GM18502 (cell line): ENCODE measurements around the gene MAP7D2.
"Not testable (repeated sequence)": the region's sequence is repeated elsewhere in the genome, so short reads cannot be mapped to it uniquely, and the experiment has no call there.

Source experiments
- ATAC-seq: cut with Tn5 transposase; IDR thresholded peaks from one replicate; pipeline ENCODE4 v1.9.1; 2021; ENCODE audit warnings: mild to moderate bottlenecking; ENCODE audit not compliant: unreplicated experiment, poor library complexity

The MAP7D2 gene

DNA sequence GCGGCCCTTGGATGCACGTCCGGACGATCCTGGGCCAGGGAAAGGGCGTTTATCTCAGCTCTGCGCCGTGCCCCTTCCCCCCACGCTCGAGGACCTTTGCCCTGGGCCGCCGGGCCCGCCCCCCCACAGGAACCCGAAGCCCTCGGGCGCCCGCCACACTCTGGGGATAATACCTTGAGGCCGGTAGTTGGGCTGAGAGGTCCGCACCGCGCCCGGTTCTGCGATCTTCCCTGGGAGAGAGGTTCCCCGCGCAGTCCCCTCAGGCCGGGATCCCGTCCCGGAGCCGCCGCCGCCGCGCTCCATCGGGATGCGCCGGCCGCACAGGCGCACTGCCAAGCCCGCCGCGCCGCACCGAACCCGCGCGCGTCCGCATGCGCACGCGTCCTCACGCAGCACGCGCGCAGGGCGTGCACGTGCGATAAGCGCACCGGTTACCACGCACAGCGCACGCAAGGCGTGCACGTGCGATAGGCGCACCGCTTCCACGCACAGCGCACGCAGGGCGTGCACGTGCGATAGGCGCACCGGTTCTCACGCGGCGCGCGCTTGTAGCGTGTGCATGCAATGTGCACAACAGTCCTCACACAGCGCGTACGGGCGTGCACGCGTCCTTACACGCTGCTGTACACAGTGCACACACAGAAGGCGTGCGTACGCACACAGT, at the start of gene MAP7D2:
MAP7D2 (minus strand) TSS at position 331 of the 664 bp plus-strand sequence; CDS start at position 303, 28 bp downstream.
- no peak for ATAC-seq

DNA sequence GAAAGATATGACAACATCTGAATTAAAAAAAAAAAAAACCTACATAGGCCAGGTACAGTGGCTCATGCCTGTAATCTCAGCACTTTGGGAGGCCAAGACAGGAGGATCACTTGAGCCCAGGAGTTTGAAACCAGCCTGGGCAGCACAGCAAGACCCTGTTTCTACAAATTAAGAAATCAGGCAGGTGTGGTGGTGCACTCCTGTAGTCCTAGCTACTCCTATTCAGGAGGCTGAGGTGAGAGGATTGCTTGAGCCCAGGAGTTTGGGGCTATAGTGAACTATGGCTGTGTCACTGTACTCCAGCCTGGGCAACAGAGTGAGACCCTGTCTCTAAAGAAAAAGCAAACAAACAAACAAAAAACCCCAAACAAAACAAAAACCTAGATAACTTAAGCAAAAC, 45.8 kb upstream of the MAP7D2 start:
- not testable (repeated sequence) for ATAC-seq

DNA sequence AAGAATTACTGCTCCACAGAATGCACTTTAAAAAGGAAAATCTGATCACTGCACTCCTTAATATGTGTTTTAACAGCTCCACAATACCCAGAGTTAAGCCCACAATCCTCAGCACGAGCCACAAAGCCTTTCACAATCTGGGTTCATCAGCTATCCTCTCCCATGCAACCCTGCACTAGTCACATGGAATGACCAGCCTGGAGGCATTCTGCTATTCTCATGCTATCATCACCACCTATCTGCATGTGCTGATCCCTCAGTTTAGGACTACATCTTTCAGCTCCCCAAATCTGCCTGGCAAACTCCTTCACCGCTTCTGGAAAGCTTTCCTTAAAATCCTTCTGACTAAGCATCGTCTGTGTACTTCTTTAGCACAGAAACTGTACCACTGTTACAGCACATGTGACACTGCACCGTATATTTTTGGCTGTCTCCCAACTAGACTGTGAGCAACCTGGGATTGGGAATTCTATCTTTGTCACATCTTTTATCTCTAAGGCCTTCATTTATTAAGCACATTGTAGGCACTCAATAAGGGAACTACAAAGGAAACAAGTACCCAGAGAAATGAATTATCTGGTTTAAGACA, 43.2 kb upstream of the MAP7D2 start:
- ATAC-seq: no peak

DNA sequence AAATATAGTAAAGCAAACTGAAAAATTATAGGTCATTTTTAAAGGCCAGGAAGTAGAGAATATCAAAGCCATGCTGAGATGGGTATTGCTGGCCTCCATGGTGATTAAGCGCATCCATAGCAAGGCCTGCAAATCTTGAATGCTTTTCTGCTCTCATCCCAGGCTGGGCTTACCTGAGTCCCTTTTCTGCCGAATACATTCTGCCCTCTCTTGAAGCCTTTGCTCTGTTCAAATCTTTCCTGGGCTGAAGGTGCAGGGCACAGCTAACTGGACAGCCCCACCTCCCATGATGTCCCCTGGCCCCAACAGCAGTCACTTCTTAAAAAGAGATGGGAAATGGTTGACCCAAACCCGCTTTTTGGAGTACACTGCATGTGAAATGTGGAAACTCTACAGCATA, 35.0 kb upstream of the MAP7D2 start:
- ATAC-seq: no peak

DNA sequence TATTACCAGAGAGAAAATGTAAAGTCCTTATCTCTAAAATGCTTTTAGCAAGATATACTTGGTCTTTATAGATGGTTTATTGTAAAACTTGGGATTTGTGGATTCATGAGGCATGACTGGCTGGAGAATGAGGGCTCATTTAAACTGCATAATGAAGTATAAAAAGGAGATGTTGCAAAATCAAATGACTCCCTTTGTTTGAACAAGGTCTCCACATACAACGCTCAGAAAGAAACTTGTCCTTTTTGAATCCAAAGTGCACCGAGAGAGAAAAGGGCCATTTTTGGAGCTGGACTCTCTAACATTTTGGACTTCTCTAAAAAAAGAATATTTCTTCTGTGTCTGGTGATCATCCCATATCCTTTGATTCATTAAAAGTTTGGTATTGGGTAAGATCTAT, 32.6 kb upstream of the MAP7D2 start:
- no peak for ATAC-seq

DNA sequence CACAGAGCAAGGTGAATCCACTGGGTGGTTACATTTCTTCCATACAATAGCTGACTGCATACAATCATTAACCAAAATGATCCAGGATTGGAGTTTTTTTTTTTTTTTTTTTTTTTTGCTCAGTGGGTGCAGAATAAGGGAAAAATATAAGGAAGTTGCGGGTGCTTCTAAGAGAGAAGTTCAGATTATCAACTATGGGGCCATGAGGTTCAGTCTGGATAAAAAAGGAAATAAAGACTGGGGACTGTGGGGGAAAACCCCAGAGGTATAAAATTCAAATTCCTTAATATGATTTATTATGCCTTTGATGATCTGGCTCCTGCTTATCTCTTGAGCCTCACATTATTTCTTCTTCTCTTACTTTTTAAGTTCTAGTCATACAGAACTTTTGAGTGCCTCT, 30.9 kb upstream of the MAP7D2 start:
- ATAC-seq: no peak

DNA sequence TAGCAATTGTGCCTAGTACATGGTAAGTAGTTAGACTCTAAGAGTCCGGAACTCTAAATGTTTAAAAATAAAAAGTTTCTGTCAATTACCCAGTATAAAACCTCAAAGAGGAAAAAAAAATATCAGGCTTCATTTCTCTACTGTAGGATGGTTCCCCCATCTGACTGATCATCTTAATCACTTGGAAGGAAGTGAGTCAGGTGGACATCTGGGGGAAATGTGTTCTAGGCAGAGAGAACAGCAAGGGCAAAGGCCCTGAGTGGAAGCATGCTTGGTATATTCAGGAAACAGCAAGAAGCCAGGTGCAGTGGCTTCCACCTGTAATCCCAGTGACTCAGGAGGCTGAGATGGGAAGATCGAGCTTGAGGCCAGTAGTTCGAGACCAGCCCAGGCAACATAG, 27.8 kb upstream of the MAP7D2 start:
- no peak for ATAC-seq

DNA sequence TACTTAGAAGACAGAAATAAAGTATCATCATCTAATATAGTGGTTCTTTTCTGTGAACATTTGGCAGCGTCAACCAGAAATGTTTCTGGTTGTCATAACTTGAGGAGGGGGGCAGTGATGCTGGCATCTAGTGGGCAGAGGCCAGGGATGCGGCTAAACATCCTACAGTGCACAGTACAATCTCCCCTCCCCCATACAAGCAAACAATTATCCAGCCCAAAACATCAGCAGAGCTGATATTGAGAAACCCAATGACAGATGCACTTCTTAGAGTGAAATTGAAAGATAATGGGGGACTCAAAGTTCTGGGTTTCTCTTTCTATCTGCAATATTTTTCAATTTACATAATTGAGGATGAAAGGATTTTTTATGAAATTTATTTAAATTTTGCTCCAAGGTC, 26.9 kb upstream of the MAP7D2 start:
- ATAC-seq: no peak

DNA sequence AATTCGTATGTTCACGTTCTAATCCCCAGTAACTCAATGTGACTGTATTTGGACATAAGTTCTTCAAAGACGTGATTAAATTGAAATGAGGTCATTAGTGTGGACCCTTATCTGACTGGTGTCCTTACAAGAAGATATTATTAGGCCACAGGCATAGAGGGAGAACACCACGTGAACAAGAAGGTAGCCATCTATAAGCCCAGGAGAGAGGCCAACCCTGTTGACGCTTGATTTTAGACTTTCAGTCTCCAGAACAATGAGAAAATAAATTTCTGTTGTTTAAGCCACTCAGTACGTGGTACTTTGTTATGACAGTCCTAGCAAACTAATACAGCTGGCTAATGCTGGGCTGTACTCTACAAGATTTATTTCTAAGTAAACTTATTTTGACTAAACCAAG, 26.4 kb upstream of the MAP7D2 start:
- ATAC-seq: no peak

DNA sequence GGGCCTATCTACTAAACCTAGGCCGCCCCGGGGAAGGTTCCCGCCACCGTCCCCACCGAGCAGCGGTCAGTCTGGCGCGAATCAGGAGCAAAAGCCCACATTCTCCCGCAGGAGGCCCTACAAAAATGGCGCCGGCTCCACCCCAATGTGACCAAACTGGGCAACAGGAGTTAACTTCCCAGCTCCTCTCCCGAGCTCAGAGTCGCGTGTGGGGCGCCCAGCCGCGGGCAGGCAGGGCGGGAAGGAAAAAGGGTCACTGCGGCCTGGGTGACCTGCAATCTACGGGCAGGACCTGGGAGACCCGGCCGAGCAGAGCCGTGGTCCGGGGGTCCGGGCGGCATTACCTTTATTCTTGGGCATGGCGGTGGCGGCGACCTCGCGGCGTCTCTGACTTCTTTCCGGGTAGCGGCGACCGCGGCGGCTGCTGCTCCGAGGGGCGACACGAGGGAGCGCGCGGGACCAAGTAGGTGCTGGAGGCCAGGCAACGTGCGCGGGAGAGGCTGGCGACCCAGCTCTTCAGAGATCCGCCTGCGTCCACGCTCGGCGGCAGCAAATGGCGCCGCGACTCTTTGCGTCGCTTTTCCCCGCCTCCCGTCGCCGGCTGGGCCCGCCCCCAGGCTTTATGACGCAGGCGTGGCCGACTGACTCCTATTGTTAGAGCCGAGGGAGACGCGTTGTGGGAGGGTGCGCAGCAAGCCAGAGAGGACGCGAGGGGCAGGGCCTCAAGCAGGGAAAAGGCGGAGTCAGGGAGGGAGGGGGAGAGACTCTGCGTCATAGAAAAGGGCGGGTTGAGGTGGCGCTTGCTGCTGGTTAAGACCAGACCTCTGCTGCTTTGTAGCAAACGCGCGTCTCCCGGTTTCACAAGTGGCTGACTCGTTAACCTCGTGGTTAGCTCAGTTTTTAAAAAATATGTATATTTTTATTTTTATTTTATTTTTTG, 24.8 kb upstream of the MAP7D2 start, which contains the start of gene EIF1AX:
EIF1AX (minus strand) TSS at position 558 of the 940 bp plus-strand sequence; CDS start at position 360, 198 bp downstream.
- ATAC-seq: peak; percentile 99

DNA sequence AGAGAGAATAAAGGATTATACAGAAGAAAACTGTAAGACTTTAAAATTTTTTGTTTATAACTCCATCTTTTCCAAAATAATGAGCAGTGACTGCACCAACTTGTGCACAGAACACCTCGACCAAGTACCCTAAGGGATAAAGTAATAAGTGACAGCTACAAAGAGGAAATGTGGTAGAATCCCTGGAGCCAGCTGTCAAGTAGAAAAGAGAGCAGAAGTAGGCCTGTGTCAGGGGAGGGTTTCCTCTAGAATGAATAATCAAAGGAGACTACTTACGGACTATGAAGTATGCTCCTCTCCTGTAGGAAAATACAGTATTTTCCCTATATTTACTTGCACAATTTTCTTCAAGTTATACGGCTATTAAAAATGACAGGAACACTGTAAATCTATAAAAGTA, 23.7 kb upstream of the MAP7D2 start:
- ATAC-seq: no peak

DNA sequence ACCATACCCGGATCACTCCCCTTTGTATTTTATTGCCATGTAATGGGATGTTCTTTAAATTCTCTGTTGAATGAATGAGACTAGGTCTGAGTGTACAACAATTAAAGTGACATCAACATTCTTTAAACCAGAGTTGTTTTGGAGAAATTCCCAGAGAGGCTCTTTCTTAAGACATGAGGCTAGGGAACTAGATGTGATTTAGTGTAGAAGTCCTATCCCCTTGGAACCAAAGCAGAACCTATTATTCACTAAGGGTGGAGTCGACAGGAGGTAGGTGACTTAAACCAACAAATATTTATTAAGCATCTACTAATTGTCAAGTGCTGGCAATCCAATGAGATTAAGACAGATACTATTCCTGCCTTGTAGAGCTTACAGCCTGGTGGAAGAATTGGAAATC, 23.3 kb upstream of the MAP7D2 start:
- ATAC-seq: no peak

DNA sequence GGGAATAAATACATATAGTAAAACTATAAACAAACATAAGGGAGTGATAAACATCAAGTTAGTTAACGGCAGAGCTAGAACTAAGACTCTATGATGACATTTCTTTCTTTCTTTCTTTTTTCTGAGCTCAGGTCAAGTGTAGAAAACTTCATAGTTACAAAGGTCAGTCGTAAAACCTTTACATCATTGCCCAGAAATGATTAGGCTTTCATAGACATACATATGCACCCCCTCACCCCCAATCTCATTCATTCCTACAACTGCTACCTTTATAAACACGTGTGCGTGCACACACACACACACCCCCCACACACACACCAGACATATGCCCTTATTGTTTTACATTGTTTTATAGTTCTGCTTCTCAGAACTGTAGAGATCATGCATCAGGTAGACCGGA, 19.2 kb upstream of the MAP7D2 start:
- ATAC-seq: no peak

DNA sequence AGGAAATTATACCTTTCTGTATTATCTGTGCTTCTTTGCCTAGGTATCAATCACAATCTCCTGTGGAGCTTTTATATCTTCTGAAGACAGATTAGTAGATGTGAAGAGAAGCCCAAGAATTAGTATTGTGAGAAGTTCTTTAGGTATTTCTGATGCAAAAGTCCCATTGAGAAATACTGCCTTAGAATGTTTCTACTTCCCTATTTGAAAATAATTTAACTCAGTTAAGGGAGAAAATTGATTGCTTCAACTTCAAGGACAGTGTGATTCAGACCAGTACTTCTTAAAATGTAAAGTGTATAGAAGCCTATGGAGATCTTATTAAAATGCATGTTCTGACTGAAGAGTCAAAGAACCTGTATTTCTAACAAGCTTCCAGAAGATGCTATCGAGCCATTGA, 16.0 kb upstream of the MAP7D2 start:
- ATAC-seq: no peak

DNA sequence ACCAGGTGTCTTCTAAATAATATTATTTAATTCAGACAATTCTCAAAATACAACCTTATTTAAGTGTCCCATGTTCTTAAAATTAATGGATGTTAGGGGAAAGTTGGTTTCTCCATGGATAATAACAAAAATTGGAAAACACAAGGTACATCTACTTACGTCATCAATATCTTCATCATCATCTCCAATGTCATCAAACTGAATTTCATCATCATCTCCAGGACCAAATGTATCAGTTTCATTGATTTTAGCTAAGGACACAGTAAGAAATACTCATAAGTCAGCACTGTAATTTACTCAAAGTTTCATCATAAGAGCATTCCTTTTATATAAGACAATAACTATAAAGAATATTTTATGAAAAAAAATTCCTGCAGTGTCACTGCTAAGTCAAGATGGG, 13.7 kb upstream of the MAP7D2 start:
- no peak for ATAC-seq

DNA sequence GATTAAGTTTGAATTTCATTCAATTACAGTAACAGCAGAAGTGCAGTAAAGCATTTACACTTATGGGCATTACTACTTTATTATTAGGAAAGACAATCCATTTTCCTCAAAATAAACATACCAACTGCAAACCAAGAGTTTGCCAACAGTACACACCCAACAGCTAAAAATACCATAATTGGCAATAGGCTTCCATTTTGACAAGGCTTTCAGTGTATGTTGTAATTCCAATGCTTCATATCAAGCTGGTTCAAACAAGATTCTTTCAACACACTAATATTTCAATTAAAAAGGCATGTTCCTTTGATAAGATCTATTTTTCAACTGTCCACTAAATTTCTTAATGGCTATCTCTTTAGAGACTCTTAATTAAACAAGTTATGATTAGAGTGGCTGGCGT, 12.8 kb upstream of the MAP7D2 start:
- no peak for ATAC-seq

DNA sequence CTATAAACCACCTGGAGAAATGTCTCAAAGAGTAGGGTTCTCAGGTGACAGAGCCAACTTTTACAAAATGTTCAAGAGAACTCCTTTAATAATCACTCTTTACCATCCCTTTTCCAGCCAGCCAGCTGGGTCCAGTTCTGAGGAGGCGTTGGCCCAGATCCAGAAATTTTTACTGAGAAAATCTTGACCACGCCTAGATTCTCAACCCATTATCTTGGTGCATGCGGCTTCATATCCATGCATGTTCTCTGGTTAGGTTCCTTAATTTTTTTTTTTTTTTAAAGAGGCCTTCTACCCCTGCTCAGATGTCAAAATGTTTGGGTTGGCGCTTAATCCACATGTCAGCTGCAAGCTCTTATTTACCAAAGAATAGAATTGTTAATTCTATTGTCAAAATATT, 12.0 kb upstream of the MAP7D2 start:
- ATAC-seq: no peak

DNA sequence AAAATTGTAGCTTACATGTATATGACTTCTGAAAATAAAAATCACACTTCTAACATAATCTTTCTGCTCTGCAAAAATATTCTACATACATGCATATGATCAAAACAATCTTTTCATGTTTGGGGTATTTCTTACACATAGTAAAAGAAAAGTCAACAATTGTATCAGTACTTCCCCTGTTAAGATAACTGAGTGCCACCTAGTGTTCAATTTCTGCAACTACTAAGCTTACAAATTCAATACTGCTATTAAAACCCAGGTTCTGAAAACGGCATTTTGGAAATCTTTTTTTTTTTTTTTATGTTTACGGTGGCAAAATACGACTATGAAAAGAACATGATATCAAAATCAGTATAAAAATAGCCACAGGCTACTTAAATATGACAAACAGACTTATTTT, 10.7 kb upstream of the MAP7D2 start:
- peak; percentile 62 for ATAC-seq

DNA sequence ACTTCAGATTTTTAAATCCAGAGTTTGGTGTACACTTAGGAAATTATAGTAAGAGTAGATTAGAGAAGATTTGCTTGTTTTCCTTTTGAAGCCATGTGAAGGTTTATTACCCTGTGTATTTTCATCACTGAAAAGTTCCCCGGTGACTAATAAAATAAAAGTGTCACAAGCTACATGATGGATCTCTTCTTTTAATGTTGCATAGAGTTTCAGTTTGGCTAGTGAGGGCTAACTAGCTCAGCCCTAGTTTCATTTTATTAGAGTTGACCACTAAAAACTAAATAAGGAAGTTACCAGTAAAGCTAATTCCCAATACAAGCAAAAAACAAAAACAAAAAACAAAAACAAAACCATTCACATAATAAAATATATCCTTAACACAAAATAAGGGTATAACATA, 10.1 kb upstream of the MAP7D2 start:
- peak; percentile 70 for ATAC-seq

DNA sequence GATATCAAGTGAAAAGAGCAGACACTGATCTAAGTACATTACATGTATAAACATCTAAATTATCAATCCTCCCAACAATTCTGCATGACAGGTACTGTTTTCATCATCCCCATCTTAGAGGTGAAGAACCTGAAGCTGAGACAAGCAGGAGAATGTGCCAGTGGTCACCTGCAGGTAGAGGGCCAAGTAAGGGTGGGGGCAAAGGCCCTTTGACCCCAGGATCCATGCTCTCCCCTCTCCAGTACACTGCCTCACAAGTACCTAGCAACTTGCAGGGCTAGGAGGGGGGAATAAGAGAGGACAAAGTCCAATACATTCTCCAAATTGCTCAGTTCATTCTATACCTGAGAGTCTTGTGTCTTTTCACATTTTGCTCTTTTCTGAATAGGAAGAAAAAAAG, 8.3 kb upstream of the MAP7D2 start:
- ATAC-seq: no peak
